Hepatocyte (in vitro differentiated cells): ENCODE results near the gene FADS6. TPM values are rescaled to one million over a fixed set of nuclear protein-coding genes. Genes with fewer than 3 reads are reported as not detected.
A peak's percentile ranks its signal among the peaks of the same experiment; 100 is the strongest.

Source experiments
- DNase-seq: peaks from one replicate; pipeline ENCODE4 v3.0.0-alpha.2; 2016; ENCODE audit warnings: low spot score
- H2AFZ ChIP-seq: fragments of 200-600 bp; sonication (generic); 2 replicates; pipeline ENCODE4 v1.6.0; 2016; ENCODE audit warnings: antibody characterized with exemption, mild to moderate bottlenecking
- H3K27ac ChIP-seq: fragments of 200-600 bp; sonication (generic); 2 replicates; pipeline ENCODE4 v1.5.1; 2016; ENCODE audit warnings: mild to moderate bottlenecking
- H3K27me3 ChIP-seq: fragments of 200-600 bp; sonication (generic); 2 replicates; pipeline ENCODE4 v1.6.1; 2016
- H3K36me3 ChIP-seq: fragments of 200-600 bp; sonication (generic); replicated peaks from 2 replicates; pipeline ENCODE4 v1.5.1; 2016; ENCODE audit warnings: low read depth; ENCODE audit not compliant: insufficient read depth
- H3K4me1 ChIP-seq: fragments of 200-600 bp; sonication (generic); 2 replicates; pipeline ENCODE4 v1.5.1; 2016; ENCODE audit warnings: mild to moderate bottlenecking, moderate library complexity; ENCODE audit not compliant: insufficient read depth
- H3K4me2 ChIP-seq: fragments of 200-600 bp; sonication (generic); 2 replicates; pipeline ENCODE4 v1.6.0; 2016
- H3K4me3 ChIP-seq: fragments of 200-600 bp; sonication (generic); 2 replicates; pipeline ENCODE4 v1.5.1; 2016; ENCODE audit warnings: mild to moderate bottlenecking
- H3K79me2 ChIP-seq: fragments of 200-600 bp; sonication (generic); 2 replicates; pipeline ENCODE4 v1.6.0; 2017; ENCODE audit warnings: mild to moderate bottlenecking
- H3K9me2 ChIP-seq: fragments of 200-600 bp; sonication (generic); replicated peaks from 2 replicates; pipeline ENCODE4 v1.6.0; 2017; ENCODE audit warnings: mild to moderate bottlenecking; ENCODE audit not compliant: insufficient read depth
- H3K9me3 ChIP-seq: fragments of 200-600 bp; sonication (generic); 2 replicates; pipeline ENCODE4 v1.5.1; 2016; ENCODE audit warnings: low read depth, mild to moderate bottlenecking
- H4K20me1 ChIP-seq: fragments of 200-600 bp; sonication (generic); 2 replicates; pipeline ENCODE4 v1.6.0; 2016; ENCODE audit warnings: mild to moderate bottlenecking; ENCODE audit not compliant: insufficient read depth, poor library complexity, severe bottlenecking
- EZH2 ChIP-seq: fragments of 200-600 bp; sonication (generic); IDR thresholded peaks from 2 replicates; pipeline ENCODE4 v1.6.1; 2016; ENCODE audit warnings: antibody characterized with exemption, mild to moderate bottlenecking, borderline replicate concordance
- EZH2phosphoT487 ChIP-seq: fragments of 200-600 bp; sonication (generic); IDR thresholded peaks from one replicate; pipeline ENCODE4 v1.6.1; 2018; ENCODE audit warnings: antibody characterized with exemption, mild to moderate bottlenecking, low read depth, moderate library complexity; ENCODE audit not compliant: unreplicated experiment, severe bottlenecking
- WGBS: methylation state at CpG from one replicate; pipeline ENCODE4 v1.1.6; 2016; ENCODE audit warnings: low lambda C conversion rate; ENCODE audit errors: missing lambda C conversion rate; 5-methylcytosine and 5-hydroxymethylcytosine counted together
- polyA plus RNA-seq: library from polyadenylated mRNA; unstranded; fragments of >200 nt; fragmentation: Nextera tagmentation; extraction: Ambion mirVana; gene quantifications from 2 replicates; pipeline ENCODE4 v1.2.1, GENCODE V29; 2016
- total RNA-seq: library from RNA; depleted of rRNA; stranded (reverse); fragments of >200 nt; gene quantifications from 2 replicates; pipeline ENCODE4 v1.2.3, GENCODE V29; 2014
- TF ChIP-seq, protein P1 (sequence below): fragments of 200-600 bp; sonication (generic); IDR thresholded peaks from 2 replicates; pipeline ENCODE4 v1.5.1; 2016; ENCODE audit warnings: antibody characterized with exemption, mild to moderate bottlenecking; ENCODE audit not compliant: poor library complexity

The FADS6 gene
- total and polyA plus RNA-seq, 2 experiments from 2014 or later, result 4.2 to 4.3 TPM

DNA sequence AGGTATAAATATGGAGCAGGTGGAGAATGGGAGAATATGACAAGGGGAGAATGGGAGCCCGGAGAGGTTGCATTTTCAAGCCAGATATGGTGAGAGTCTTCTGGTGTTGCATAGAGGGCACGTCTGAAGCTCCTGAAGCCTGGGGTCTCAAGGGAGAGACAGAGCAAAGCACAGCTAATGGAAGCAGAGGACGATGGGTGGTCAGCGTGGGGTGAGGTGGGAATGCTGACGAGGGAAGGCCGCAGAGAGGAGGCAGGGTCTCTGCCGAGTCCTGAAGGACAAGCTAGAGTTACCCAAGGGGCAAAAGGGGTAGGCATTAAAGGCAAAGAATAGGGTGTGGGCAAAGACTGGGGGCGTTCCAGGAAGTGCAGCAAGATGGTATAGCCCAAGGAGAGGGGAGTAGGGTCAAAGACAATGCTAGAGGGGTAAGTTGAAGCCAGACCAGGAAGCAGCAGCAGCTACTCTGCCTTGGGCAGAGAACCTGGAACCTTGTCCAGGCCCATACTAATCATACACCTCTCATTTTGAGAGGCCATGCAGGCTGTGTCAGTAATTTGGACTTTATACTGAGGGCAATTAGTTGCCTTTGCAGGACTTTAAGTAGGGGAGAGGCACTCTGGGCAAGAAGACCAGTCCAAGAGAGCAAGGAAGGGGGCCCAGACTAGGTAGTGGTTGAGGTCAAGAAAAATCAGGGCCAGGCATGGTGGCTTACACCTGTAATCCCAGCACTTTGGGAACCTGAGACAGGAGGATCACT, 44.9 kb upstream of the FADS6 start:
- no peak for DNase-seq
- H3K27ac ChIP-seq, result no peak overlapping the region
- 62% methylated on average over 7 of the region's 8 CpGs for WGBS

GRCh38 chr17:74937064-74938051, 43.9 kb upstream of the FADS6 start:
- H4K20me1 ChIP-seq, result no peaks in the 10 kb centered on the region
- no peaks in the 10 kb centered on the region for H3K36me3 ChIP-seq
- WGBS, result 59% methylated on average over 10 of the region's 11 CpGs
- DNase-seq, result no peak
- no peaks in the 10 kb centered on the region for H3K9me2 ChIP-seq
- peaks cover 7% of the 10 kb centered on the region for H3K4me1 ChIP-seq
- H2AFZ ChIP-seq, result no peak overlapping the region
- no peak overlapping the region for H3K4me2 ChIP-seq
- H3K4me3 ChIP-seq, result no peak overlapping the region
- TF ChIP-seq, protein P1, sequence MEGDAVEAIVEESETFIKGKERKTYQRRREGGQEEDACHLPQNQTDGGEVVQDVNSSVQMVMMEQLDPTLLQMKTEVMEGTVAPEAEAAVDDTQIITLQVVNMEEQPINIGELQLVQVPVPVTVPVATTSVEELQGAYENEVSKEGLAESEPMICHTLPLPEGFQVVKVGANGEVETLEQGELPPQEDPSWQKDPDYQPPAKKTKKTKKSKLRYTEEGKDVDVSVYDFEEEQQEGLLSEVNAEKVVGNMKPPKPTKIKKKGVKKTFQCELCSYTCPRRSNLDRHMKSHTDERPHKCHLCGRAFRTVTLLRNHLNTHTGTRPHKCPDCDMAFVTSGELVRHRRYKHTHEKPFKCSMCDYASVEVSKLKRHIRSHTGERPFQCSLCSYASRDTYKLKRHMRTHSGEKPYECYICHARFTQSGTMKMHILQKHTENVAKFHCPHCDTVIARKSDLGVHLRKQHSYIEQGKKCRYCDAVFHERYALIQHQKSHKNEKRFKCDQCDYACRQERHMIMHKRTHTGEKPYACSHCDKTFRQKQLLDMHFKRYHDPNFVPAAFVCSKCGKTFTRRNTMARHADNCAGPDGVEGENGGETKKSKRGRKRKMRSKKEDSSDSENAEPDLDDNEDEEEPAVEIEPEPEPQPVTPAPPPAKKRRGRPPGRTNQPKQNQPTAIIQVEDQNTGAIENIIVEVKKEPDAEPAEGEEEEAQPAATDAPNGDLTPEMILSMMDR, result no peak
- peak; percentile 37 for TF ChIP-seq EZH2
- no peaks in the 10 kb centered on the region for H3K9me3 ChIP-seq
- H3K79me2 ChIP-seq, result no peaks in the 10 kb centered on the region
- no peak overlapping the region for H3K27ac ChIP-seq
- peaks cover 69% of the 10 kb centered on the region for H3K27me3 ChIP-seq

More for the DNA sequence above, 44.9 kb upstream of the FADS6 start:
- no peaks in the 10 kb centered on the region for H3K9me3 ChIP-seq
- peaks cover 59% of the 10 kb centered on the region for H3K27me3 ChIP-seq
- H3K9me2 ChIP-seq, result no peaks in the 10 kb centered on the region
- no peaks in the 10 kb centered on the region for H3K36me3 ChIP-seq
- no peak overlapping the region for H3K4me3 ChIP-seq
- no peak overlapping the region for H3K4me2 ChIP-seq
- no peaks in the 10 kb centered on the region for H4K20me1 ChIP-seq
- peaks cover 7% of the 10 kb centered on the region for H3K4me1 ChIP-seq
- TF ChIP-seq EZH2, result no peak
- H3K79me2 ChIP-seq, result no peaks in the 10 kb centered on the region
- H2AFZ ChIP-seq, result no peak overlapping the region

- no peaks in the 10 kb centered on the region for H4K20me1 ChIP-seq
- no peaks in the 10 kb centered on the region for H3K9me2 ChIP-seq
- no peak overlapping the region for H3K4me3 ChIP-seq
- peaks cover 75% of the 10 kb centered on the region for H3K27me3 ChIP-seq
- no peaks in the 10 kb centered on the region for H3K36me3 ChIP-seq
- TF ChIP-seq, protein P1, result no peak
- TF ChIP-seq EZH2 (no peak), EZH2phosphoT487 (no peak)
- no peaks in the 10 kb centered on the region for H3K79me2 ChIP-seq
- no peaks in the 10 kb centered on the region for H3K9me3 ChIP-seq
- H3K4me1 ChIP-seq, result peaks cover 7% of the 10 kb centered on the region
- peak overlapping the region; percentile 67 for H3K4me2 ChIP-seq
- no peak overlapping the region for H3K27ac ChIP-seq
- H2AFZ ChIP-seq, result no peak overlapping the region
- WGBS, result 35% methylated on average over 12 of the region's 12 CpGs
- DNase-seq, result no peak
These were observed 43.0 kb upstream of the FADS6 start for GRCh38 chr17:74936470-74936799.
